ENCODE results near the gene TXNRD3. TPM values are rescaled to one million over a fixed set of nuclear protein-coding genes. Genes with fewer than 3 reads are reported as not detected.

Gene TXNRD3
- polyA plus RNA-seq, 1 donor (not counting 4 experiments of a cell fraction or from before 2014, with no cell fraction given) = 9.7 TPM

DNA sequence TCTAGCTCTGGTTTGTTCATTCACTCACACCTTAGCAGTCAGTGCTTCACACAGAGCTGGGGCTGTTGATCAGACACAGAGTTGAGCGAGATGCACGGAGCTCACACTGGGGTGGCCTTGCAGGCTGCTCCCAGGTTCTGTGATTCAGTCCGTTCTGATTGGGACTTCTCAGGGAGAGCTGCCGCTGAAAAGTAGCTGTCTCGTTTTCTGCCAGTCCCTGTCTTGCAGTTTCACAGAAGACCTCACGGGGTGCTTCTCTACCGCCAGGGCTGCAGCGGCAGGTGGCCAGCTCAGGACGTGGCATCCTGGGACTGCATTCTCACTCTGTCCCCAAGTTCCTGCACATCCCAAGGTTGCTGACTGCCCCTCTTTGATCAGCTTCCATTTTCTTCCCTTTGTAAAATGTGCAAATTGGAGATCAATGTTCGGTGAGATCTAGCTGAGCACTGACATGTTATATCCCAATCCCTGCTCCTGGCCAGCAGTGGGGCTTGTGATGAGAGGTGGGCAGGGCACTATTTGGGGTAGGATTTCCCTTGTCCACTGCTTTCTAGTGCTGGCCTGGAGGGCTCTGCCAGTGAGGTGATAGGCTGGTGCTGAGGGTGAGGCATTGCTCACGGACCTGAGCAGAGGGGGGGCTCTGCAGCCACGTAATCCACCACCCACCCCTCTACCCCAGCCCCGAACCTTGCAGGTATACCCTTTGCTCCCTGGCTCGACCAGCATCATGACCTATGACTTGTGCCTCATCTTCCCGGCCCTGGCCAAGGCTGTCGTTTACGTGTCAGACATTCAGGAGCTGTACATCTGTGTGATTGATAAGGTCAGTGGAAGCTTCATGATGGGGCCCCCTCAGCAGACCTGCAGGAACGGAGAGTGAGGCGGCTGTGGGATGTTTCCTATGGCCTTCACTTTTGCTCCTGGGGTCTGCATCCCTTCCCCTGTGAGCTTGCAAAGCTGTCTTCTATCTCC lies 5.3 kb upstream of the TXNRD3 start:
- no peak overlapping the region for H3K4me2 ChIP-seq (ENCODE audit: control insufficient read depth, extremely low read depth, insufficient read depth, low read depth, low read length)
- no peaks in the 10 kb centered on the region for H3K9me3 ChIP-seq (ENCODE audit: control insufficient read depth, low read depth, low read length)
- H3K9me1 ChIP-seq (ENCODE audit: control insufficient read depth, extremely low read depth, insufficient read depth, low read length) = no peaks in the 10 kb centered on the region
- H3K4me3 ChIP-seq (ENCODE audit: control insufficient read depth in 2 of 3, extremely low read depth in 1 of 3, insufficient read depth in 2 of 3, low read depth in 1 of 3, low read length in 3 of 3) = no peak overlapping the region
- H4K20me1 ChIP-seq (ENCODE audit: control insufficient read depth, extremely low read depth, insufficient read depth, low read length) = no peaks in the 10 kb centered on the region
- no peak for DNase-seq (ENCODE audit: low read depth, low spot score)
- H3K79me2 ChIP-seq (ENCODE audit: control insufficient read depth, insufficient read depth, low read length) = no peaks in the 10 kb centered on the region
- no peaks in the 10 kb centered on the region for H3K36me3 ChIP-seq (ENCODE audit: control insufficient read depth in 2 of 2, extremely low read depth in 1 of 2, insufficient read depth in 2 of 2, low read length in 2 of 2)
- H3K4me1 ChIP-seq (ENCODE audit: control insufficient read depth, extremely low read depth, insufficient read depth, low read length) = peaks cover under 1% of the 10 kb centered on the region
- H3K27me3 ChIP-seq (ENCODE audit: control insufficient read depth, extremely low read depth, insufficient read depth, low read length) = peaks cover 37% of the 10 kb centered on the region
- no peak for FAIRE-seq
- TF ChIP-seq EZH2 (IDR thresholded peaks at IDR 0.05; ENCODE audit: low read length) (no peak), CTCF (optimal IDR thresholded peaks at IDR 0.05 in 1 of 3, IDR thresholded peaks at IDR 0.05 in 1 of 3, conservative IDR thresholded peaks at IDR 0.05 in 1 of 3; ENCODE audit: extremely low read depth in 1 of 3, insufficient read depth in 2 of 3, low read length in 3 of 3) (peak; percentile 27 to 66 (median 47))
- H2AFZ ChIP-seq (ENCODE audit: control insufficient read depth, low read length) = no peak overlapping the region
- dilution Hi-C loops (cut with MboI; ENCODE audit: extremely low pct_ligation_motif_present, low sequenced_read_pairs) = no loop called here
- no peak overlapping the region for H3K9ac ChIP-seq (ENCODE audit: control insufficient read depth, extremely low read depth, insufficient read depth, low read length)
- H3K27ac ChIP-seq (ENCODE audit: control insufficient read depth, insufficient read depth, low read length) = no peak overlapping the region

DNA sequence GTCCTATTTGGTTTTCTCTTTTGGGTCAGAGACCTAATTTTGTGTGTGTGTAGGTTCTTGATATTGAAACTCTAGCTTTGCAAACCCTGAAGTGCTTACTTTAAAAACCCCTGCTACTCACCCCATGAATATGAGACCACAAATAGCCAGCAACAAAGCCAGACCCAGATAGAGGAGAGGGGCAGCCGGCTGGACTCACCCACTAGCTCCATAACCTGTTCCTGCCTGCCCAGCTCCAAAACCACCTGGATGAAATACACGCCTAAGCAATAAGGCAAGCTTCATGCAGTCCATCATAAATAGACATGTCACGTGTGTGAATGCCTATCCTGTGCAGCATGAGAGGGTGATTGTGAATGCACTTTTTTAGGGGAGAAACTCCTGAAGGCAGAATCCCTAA lies 3.7 kb upstream of the TXNRD3 start:
- H3K4me1 ChIP-seq (ENCODE audit: control insufficient read depth, extremely low read depth, insufficient read depth, low read length) = peaks cover 5% of the 10 kb centered on the region
- DNase-seq (ENCODE audit: low read depth, low spot score) (no peak), FAIRE-seq (no peak)
- no peak overlapping the region for H3K9ac ChIP-seq (ENCODE audit: control insufficient read depth, extremely low read depth, insufficient read depth, low read length)
- H3K27me3 ChIP-seq (ENCODE audit: control insufficient read depth, extremely low read depth, insufficient read depth, low read length) = peaks cover 24% of the 10 kb centered on the region
- no peak for TF ChIP-seq CTCF (optimal IDR thresholded peaks at IDR 0.05 in 1 of 3, IDR thresholded peaks at IDR 0.05 in 1 of 3, conservative IDR thresholded peaks at IDR 0.05 in 1 of 3; ENCODE audit: extremely low read depth in 1 of 3, insufficient read depth in 2 of 3, low read length in 3 of 3)
- TF ChIP-seq EZH2 (IDR thresholded peaks at IDR 0.05; ENCODE audit: low read length) = no peak
- no peaks in the 10 kb centered on the region for H3K9me1 ChIP-seq (ENCODE audit: control insufficient read depth, extremely low read depth, insufficient read depth, low read length)
- peaks cover 2% of the 10 kb centered on the region for H3K79me2 ChIP-seq (ENCODE audit: control insufficient read depth, insufficient read depth, low read length)
- no peak overlapping the region for H2AFZ ChIP-seq (ENCODE audit: control insufficient read depth, low read length)
- no peaks in the 10 kb centered on the region for H4K20me1 ChIP-seq (ENCODE audit: control insufficient read depth, extremely low read depth, insufficient read depth, low read length)
- no peak overlapping the region for H3K4me3 ChIP-seq (ENCODE audit: control insufficient read depth in 2 of 3, extremely low read depth in 1 of 3, insufficient read depth in 2 of 3, low read depth in 1 of 3, low read length in 3 of 3)
- no peak overlapping the region for H3K4me2 ChIP-seq (ENCODE audit: control insufficient read depth, extremely low read depth, insufficient read depth, low read depth, low read length)
- no peaks in the 10 kb centered on the region for H3K36me3 ChIP-seq (ENCODE audit: control insufficient read depth in 2 of 2, extremely low read depth in 1 of 2, insufficient read depth in 2 of 2, low read length in 2 of 2)
- H3K9me3 ChIP-seq (ENCODE audit: control insufficient read depth, low read depth, low read length) = no peaks in the 10 kb centered on the region
- dilution Hi-C loops (cut with MboI; ENCODE audit: extremely low pct_ligation_motif_present, low sequenced_read_pairs) = no loop called here
- H3K27ac ChIP-seq (ENCODE audit: control insufficient read depth, insufficient read depth, low read length) = no peak overlapping the region

Data from keratinocyte (primary cell).